GM21390 (cell line): ENCODE measurements around the gene SUV39H2.
"Not testable (repeated sequence)": the region's sequence is repeated elsewhere in the genome, so short reads cannot be mapped to it uniquely, and the experiment has no call there.

ENCODE experiments used
- ATAC-seq: cut with Tn5 transposase; IDR thresholded peaks from one replicate; pipeline ENCODE4 v1.9.1; 2021; ENCODE audit not compliant: unreplicated experiment

The SUV39H2 gene

DNA sequence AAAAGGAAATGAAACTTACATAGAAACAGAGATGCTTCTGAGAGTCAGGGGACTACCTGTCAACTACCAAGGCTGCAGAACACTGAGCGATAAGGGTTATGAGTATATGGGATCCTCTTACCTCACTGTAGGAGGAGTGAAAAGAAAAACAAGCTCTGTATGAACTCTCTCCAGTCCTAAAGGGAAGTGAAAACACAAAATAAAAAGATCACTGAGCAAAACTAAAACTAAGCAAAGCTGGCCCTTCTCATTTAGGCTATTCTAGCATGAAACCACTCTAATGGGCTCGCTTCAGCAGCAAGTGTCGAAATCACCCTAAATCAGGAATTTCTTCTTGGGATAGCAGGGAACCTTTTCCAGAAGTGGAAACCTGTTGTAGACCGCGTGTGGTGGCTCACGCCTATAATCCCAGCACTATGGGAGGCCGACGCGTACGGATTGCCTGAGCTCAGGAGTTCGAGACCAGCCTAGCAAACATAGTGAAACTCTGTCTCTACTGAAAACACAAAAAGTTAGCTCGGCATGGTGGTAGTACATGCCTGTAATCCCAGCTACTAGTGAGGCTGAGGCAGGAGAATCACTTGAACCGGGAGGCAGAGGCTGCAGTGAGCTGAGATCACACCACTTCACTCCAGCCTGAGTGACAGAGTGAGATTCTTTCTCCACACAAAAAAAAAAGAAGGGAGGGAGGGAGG lies 48.2 kb downstream of the SUV39H2 start:
- ATAC-seq = peak; percentile 98

DNA sequence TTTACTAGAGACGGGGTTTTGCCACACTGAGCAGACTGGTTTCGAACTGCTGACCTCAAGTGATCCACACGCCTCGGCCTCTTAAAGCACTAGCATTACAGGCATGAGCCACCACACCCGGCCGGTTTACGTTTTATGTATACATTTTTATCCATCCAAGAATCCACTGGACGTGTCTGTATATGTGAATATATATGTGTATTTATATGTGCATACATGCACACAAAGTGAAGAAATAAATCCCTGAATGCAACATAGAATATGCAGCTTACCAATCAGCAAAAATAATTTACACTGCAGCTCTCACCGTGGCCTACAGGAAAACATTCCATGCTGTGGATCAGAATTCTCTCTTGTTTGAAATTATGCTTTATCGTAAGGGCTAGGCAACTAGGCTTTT lies 51.9 kb downstream of the SUV39H2 start:
- ATAC-seq = no peak

DNA sequence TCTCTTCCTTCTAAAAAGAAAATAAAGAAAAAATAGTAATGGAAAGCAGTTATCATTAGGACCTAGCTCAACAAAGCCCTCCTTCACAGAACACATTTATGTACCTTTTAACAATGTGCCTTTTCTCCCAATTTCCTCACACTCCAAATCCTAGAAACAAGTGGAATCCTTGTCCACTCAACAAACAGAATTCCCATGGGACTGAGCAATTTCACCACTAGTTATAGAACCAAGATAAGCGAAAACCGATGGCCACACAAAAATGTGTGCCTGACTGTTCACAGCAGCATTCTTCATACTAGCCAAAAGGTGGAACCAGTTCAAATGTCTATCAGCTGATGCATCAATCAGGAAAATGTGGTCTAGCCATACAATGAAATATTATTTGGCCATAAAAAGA lies 57.9 kb downstream of the SUV39H2 start:
- ATAC-seq = no peak

DNA sequence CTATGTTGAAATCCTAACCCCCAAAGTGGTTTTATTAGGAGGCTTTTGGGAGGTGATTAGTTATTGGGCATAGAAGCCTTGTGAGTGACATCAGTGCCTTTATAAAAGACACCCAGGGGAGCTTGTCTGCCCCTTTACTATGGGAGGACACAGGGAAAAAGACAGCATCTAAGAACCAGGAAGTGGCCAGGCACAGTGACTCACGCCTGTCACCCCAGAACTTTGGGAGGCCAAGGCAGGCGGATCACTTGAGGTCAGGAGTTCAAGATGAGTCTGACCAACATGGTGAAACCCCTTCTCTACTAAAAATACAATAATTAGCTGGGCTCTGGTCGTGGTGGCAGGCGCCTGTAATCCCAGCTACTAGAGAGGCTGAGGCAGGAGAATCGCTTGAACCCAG lies 60.3 kb downstream of the SUV39H2 start:
- ATAC-seq = not testable (repeated sequence)

DNA sequence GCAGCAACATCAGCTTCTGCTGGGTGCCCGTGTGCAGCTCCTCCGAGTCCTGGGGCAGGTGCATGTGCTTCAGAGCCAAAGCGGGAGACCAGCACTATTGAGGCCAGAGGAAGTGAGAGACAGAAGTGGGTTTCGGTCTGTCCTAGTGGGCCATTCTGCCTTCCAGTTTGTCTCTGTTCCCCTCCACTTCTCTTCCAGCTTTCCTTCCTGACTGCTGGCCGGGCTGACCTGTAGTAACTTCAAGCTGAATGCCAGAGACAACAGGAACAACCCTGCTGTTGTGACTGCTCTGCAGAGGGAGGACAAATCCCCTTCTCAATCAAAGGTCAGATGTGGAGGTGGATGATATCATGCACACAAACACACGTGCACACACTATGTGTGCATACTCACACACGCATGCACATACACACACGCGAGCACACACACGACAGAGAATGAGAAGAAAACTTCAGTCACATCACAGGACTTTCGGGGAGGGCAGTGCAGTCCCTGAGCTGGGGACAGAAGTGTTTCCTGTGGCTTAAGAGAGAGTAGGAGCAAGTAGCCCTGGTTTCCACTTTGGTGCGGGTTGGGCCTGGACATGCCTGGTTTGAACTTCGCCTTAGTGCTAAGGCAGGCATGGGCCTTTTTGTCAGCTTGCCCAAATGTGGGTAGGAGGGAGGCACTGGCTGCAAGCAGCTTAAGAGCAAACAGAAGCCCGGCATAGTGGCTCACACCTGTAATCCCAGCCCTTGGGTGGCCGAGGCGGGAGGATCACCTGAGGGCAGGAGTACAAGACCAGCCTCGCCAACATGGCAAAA lies 63.7 kb downstream of the SUV39H2 start:
- ATAC-seq = peak; percentile 95

DNA sequence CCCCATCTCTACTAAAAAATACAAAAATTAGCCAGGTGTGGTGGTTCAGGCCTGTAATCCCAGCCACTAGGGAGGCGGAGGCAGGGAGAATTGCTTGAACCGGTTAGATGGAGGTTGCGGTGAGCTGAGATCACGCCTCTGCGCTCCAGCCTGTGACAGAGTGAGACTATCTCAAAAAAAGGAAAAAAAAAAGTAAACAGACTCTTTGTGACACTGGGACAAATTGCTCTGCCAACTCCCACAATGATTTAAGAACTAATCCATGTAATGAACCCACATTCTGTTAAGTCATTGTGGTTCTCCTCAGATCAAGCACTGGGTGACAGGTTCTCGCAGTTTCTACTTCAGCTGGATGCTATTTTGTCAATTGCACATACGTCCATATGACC lies 64.3 kb downstream of the SUV39H2 start:
- not testable (repeated sequence) for ATAC-seq

DNA sequence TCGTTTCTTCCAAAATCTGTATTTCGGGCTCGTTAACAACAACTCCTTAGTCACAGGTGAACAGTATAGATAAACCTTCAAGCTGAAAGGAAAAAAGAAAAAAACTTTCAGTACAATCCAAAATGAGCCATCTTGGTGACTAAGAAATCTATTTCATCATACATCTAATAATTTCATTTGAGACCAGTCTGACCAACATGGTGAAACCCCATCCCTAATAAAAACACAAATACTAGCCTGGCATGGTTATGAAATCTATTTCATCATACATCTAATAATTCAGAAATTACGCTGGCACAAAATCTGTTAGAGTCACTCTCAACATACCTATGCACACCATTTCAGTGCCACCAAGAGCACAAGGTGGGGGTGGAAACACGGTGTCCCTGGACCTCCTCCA lies 66.4 kb downstream of the SUV39H2 start:
- no peak for ATAC-seq

DNA sequence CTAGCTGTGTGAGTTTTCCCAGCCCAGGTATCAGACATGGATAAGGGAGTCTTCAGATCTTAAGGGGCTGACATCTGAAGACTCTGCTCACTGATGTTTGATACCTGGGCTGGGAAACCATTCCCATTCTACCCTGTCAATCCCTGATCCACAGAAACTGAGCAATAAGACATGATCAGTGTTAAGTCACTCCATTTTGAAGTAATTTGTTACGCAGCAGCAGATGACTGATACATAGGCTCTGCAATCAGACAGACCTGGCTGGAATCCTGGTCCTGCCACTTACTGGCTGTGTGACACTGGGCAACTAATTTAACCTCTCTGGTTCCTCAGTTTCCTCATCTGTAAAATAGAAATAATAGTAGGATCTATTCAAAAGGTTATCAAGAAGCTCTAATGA lies 68.6 kb downstream of the SUV39H2 start:
- no peak for ATAC-seq

DNA sequence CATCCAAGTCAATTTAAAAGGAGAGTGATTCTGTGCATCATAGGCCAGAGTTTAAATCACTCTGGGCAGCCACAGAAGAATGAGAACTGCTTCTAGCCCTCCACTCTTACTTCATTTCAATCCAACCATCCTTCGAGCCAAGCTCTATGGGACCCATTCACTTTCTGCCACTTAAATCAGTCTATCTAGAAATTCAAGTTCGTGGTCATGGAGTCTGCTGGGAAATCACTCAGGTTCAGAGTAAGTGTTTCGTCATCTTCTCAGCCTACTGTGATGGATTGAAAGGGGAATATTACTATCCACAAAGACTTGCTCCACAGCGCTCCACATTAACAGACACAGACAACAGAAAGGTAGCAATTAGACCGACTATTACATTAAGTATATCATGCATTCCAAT lies 70.6 kb downstream of the SUV39H2 start:
- ATAC-seq = no peak

DNA sequence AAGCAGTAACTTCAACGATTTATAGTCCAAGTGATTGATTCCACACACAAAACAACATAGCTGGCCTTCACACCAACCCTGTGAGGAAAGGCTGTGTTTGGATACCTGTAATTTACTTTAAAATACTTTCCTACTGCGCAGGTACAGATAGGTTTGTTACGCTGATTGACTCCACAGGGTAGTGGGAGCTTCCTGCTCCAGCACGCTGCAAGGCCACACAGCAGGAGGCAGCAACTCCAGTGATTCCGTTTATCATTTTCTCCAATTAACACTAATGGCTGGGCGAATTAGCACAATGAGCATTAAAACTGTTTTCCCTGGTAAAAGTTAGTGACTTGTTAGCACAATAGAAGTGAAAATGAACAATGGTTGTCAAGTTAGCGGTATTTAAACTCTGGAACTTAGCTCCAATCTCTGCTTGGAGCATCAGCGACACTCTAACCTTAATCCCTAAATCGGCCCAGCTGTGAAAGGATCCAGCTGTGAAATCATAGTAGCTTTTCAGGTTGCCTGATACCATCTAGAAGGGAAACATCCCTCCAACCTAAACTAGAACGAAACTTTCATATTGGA lies 74.3 kb downstream of the SUV39H2 start:
- ATAC-seq = no peak

DNA sequence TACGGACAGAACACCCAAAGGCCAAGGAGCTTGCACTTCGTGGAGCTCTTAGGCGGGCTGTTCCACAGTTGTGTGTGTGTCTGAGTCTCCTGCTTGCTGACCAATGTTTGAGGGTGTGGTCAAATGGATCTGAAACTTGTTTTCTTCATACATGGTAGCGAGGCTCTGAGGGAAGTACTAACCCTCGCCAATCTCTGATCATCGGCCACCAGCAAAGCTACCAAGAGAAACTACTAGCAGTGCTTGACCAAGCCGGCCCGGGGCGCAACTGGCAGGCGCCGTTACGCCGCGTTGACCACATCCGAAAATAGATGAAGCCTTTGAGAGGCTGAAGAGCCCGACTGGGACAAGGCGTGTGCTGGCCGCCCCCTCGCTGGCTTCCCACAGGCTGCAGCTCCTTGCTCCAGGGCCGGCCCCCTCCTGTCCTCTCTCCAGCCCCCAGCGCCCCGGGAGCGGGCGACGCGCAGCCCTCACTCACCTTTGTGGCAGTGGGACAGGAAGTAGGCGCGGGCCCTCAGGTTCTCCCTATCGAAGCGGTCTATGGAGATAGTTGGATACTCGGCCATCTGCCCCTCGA lies 74.8 kb downstream of the SUV39H2 start:
- ATAC-seq = peak; percentile 18
